HG03095 (cell line): ENCODE results near the gene TLE6.
"Not testable (repeated sequence)": the region's sequence is repeated elsewhere in the genome, so short reads cannot be mapped to it uniquely, and the experiment has no call there.

ENCODE experiments used
- ATAC-seq: cut with Tn5 transposase; IDR thresholded peaks from one replicate; pipeline ENCODE4 v1.9.1; 2021; ENCODE audit warnings: moderate library complexity; ENCODE audit not compliant: unreplicated experiment

The TLE6 gene

DNA sequence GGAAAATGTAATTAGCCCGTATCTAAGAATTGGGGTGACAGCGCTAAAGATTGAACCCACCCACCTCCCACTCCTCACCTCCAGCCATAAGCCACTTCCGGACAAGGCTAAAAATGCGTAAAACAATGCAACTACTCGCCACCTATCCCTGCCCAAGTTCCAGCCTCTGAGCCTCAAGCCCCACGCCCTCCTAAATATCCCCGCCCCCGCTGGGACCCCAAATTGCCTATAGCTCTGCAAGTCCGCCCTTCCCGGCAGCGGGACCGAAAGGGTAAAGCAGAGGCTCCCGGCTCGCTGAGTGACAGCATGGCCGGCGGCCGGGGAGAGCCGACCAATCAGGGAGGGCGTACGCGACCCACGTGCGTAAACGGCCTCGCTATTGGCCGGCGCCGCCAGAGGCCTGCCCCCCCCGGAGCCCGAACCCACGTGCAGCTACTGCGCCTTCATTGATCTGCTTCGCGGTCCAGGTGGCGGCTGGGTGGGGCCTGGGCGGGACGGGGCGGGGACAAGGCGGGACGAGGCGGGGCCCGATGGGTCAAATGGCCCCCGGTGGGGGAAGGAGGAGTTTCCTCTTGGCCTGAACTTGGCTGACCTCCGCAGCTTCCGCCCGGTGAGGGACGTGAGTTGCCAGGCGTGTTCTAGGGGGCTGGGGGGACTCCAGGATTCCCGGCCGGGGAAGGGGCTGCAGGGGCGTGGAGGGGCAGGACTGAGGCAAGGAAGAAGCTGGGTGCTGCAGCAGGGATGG is at the start of gene TLE6:
Gene TLE6 (plus strand): TSS at position 564 of the 745 bp plus-strand sequence. CDS start 670 bp downstream, outside the sequence.
- ATAC-seq, result peak; percentile 84

GRCh38 chr19:2933490-2933910 is 43.9 kb upstream of the TLE6 start:
- ATAC-seq, result no peak

DNA sequence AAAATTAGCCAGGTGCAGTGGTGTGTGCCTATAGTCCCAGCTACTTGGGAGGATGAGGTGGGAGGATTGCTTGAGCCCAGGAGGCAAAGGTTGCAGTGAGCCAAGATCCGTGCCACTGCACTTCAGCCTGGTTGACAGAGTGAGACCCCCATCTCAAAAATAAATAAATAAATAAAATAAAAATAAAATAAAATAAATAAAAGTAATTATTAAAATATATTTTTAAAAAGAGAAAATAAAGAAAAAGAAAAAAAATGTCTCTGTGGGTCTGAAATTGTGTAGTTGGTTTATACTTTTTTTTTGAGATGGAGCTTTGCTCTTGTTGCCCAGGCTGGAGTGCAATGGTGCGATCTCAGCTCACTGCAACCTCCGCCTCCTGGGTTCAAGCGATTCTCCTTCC is 41.5 kb upstream of the TLE6 start:
- not testable (repeated sequence) for ATAC-seq

GRCh38 chr19:2942928-2943640 is 34.3 kb upstream of the TLE6 start:
- no peak for ATAC-seq

GRCh38 chr19:2944403-2944774 is 33.0 kb upstream of the TLE6 start:
- ATAC-seq, result no peak

DNA sequence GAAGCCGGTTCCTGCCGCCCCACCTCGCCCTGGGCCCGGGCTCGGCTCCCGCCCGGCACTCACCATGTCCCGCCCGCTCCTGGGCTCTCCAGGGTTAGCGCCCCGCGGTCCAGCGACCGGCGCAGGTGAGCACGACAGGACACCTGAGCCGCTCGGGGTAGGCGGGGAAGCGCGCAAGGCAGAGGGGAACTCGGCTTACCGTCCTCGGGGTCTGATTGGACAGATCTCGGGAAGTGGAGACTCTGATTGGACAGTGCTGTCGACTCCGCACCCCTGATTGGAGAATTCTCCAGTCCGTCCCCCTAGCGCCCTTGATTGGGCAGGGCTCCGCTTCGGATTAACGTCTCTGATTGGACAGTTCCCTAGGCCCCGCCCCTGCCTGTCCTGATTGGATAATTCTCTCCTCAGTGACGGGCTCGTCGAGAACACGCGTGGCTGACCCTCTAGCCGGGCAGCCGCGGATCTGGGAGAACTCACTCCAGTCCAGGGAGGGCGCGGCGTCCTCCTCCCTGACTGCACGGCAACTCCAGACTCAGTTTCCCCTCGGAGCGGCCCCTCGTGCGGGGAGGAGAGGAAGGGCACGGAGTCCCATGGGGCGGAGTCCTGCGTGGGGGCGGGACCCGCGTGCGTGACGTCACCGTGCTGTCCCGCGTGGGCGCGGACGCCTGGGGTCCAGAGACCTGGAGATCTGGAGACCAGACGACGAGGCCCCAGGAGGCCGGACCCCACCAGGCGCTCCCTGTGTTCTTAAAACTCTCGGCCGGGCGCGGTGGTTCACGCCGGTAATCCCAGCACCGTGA is 32.4 kb upstream of the TLE6 start, which contains the start of gene ZNF77:
Gene ZNF77 (minus strand): TSS at position 197 of the 800 bp plus-strand sequence. CDS start 131 bp downstream, at position 66.
- peak; percentile 87 for ATAC-seq

- ATAC-seq, result no peak
These were observed 31.7 kb upstream of the TLE6 start for GRCh38 chr19:2945575-2946184.

GRCh38 chr19:2949939-2950285 is 27.5 kb upstream of the TLE6 start:
- no peak for ATAC-seq

GRCh38 chr19:2950286-2951124 is 26.9 kb upstream of the TLE6 start:
- peak; percentile 92 for ATAC-seq

- ATAC-seq, result no peak
These were observed 24.3 kb upstream of the TLE6 start for GRCh38 chr19:2952953-2953481.

- no peak for ATAC-seq
These were observed 20.2 kb upstream of the TLE6 start for GRCh38 chr19:2957160-2957559.

DNA sequence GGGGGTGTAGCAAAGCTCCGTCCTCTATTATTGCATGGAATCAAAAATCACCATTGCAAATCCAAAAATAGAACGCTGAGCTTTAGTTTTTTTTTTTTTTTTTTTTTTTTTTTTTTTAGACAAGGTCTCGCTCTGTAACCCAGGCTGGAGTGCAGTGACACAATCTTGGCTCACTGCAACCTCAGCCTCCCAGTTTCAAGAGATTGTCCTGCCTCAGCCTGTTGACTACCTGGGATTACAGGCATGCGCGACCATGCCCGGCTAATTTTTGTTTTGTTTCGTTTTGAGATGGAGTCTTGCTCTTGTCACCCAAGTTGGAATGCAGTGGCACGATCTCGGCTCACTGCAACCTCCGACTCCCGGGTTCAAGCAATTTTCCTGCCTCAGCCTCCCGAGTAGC is 17.2 kb upstream of the TLE6 start:
- no peak for ATAC-seq

DNA sequence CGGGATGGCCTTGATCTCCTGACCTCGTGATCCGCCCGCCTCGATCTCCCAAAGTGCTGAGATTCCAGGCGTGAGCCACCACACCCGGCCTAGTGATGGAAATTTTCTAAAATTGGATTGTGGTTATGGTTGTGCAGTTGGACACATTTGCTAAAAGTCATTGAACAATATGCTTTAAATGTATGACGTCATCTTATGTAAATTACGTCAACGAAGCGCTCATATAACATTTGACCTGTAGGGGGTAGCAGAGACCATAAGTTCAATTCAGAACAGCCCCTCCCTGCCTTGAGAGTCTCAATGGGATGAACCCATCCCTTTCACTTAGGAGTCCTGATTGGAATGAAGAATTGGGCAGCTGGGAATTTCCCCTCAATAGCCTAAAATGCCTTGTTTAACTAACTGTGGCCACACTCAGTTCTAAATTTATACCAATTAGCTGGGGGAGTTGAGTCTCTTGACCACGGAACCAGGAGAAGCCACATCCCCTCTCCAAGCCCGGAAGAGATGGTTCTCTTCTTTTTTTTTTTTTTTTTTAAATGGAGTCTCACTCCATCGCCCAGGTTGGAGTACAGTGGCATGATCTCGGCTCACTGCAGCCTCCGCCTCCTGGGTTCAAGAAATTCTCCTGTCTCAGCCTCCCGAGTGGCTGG is 15.2 kb upstream of the TLE6 start:
- ATAC-seq, result no peak

DNA sequence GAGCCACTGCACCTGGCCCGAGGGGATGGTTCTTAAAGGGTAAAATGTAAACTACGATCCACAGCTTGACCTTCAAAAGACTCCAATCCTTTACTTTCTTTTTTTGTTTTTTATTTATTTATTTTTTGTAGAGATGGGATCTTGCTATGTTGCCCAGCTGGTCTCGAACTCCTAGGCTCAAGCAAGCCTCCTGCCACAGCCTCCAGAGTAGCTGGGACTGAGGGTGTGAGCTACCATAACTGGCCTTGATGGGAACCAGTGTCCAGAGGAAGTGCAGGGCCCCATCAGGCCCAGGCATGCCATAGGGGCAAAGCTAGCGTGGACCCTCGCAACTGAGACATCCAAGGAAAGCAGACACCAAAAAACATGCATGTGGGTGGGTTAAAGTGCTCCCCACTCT is 14.2 kb upstream of the TLE6 start:
- no peak for ATAC-seq

GRCh38 chr19:2963631-2964030 is 13.7 kb upstream of the TLE6 start:
- not testable (repeated sequence) for ATAC-seq

- ATAC-seq, result no peak
These were observed 12.5 kb upstream of the TLE6 start for GRCh38 chr19:2964874-2965273.

DNA sequence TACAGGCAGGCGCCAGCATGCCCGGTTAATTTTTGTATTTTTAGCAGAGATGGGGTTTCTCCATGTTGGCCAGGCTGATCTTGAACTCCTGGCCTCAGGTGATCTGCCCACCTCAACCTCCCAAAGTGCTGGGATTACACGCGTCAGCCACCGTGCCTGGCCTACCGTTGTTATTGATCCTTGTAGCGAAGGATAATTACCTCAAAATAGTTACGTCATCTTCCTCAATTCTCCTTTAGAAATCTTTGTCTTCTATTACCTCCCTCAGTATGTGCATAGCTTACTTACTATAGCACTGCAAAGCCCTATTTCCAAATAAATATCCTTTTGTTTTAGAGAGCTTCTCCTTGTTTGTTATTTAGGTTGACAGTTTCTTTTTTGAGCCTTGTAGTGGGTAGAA is 9.4 kb upstream of the TLE6 start:
- ATAC-seq, result no peak

- ATAC-seq, result no peak
These were observed 8.3 kb upstream of the TLE6 start for GRCh38 chr19:2969104-2969504.

- no peak for ATAC-seq
These were observed 7.0 kb upstream of the TLE6 start for GRCh38 chr19:2970201-2970835.
